Measurements from ENCODE around the gene CER1.

The CER1 gene

DNA sequence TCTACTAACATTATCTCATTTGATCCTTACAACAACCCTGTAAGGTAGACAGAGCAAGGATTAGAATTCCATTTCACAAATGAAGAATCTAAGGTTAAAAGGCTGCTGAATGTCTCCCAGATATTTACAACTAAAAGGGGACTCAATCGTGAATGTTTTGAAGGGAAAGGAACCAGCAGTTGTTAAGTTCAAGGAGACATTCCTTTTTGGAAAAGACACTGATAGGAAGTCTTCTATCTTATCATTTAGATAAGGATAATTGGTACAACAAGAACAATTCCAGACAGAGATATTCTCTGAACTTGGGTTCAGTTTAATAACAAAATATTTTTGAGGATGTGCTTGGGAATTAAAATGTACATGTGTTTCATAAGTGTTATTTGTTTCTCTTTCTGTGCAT lies 37.5 kb upstream of the CER1 start:
- no peak overlapping the region for H3K4me3 ChIP-seq (ENCODE audit: low read depth, low read length)
- DNase-seq (ENCODE audit: low read depth) = no peak
- TF ChIP-seq, protein P1, sequence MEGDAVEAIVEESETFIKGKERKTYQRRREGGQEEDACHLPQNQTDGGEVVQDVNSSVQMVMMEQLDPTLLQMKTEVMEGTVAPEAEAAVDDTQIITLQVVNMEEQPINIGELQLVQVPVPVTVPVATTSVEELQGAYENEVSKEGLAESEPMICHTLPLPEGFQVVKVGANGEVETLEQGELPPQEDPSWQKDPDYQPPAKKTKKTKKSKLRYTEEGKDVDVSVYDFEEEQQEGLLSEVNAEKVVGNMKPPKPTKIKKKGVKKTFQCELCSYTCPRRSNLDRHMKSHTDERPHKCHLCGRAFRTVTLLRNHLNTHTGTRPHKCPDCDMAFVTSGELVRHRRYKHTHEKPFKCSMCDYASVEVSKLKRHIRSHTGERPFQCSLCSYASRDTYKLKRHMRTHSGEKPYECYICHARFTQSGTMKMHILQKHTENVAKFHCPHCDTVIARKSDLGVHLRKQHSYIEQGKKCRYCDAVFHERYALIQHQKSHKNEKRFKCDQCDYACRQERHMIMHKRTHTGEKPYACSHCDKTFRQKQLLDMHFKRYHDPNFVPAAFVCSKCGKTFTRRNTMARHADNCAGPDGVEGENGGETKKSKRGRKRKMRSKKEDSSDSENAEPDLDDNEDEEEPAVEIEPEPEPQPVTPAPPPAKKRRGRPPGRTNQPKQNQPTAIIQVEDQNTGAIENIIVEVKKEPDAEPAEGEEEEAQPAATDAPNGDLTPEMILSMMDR (IDR thresholded peaks at IDR 0.05; ENCODE audit: insufficient read depth, low read depth, low read length, missing control alignments) = no peak

DNA sequence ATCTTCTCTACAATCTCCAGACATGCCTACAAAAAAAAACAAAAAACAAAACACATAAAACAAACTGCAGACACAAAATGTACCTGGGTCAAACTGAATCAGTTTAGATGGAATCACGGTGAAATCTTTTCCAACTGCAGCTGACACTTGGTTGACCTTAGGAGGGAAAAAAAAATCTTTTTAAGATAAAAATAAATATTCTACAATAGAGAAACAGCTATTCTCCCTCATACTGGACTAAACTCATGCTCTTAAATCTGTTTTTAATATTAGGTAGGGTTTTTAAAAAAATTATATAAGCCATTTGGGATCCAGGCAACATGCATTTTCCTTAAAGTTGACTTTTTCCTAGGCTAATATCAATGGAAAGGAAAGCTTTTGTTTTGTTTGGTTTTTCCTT lies 33.8 kb upstream of the CER1 start:
- H3K4me3 ChIP-seq (ENCODE audit: low read depth, low read length) = no peak overlapping the region
- DNase-seq (ENCODE audit: low read depth) = no peak
- TF ChIP-seq, protein P1 (IDR thresholded peaks at IDR 0.05; ENCODE audit: insufficient read depth, low read depth, low read length, missing control alignments) = no peak

DNA sequence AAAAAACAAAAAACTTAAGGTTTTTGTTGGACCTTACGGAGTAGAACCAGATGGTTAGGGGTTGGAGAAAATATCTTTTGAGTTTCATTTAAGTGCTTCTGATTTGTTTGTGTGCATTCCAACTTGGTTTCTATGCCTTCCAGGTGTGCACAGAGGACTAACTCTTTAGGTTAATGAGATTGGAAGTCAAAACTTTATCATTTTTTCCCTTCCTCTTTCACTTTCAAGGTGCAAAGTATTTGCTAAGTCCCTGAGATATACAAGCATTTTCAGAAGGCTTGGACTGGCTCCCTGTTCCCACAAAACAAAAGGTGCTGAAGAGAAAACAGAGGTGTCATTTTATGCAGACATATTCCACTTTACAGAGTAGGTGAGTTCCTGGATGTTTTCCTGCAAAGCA lies 30.3 kb upstream of the CER1 start:
- DNase-seq (ENCODE audit: low read depth) = no peak
- H3K4me3 ChIP-seq (ENCODE audit: low read depth, low read length) = no peak overlapping the region
- TF ChIP-seq, protein P1 (IDR thresholded peaks at IDR 0.05; ENCODE audit: insufficient read depth, low read depth, low read length, missing control alignments) = no peak

DNA sequence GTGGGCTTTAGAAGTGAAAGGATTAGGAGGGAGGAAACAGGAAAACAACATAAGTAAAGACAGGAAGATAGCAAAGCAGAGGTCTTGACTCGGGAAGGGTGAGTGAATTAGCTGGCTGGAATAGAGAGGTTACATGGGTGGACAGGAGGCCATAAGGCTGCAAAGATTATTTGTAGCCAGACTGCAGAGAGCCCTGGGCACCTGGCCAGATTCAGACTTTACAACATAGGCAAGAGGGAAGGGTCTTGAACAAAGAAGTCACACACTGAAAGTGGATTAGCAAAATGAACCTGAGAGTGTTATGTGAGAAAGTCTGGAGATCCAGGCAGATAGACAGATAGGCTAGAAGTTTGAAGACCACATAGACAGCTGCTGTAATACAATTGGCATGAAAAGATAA lies 29.7 kb upstream of the CER1 start:
- no peak overlapping the region for H3K4me3 ChIP-seq (ENCODE audit: low read depth, low read length)
- TF ChIP-seq, protein P1 (IDR thresholded peaks at IDR 0.05; ENCODE audit: insufficient read depth, low read depth, low read length, missing control alignments) = no peak
- DNase-seq (ENCODE audit: low read depth) = no peak

DNA sequence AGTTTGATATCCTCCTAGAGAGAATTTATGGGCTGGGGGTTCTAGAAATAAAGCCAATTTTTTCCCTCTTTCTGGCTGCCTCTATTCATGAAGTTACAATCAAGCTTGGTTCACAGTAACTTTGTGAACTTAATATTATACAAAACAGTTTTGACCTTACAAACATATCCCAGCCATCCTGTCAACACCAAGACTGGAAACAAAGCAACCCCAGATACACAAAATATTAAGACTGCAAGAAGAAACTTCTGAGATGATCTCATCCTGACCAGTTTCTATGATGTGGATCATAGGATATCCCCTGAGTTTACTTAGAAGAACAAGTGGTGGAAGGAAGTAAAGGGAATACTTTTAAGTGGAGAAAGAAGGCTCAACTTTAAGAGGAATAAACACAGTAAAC lies 28.3 kb upstream of the CER1 start:
- TF ChIP-seq, protein P1 (IDR thresholded peaks at IDR 0.05; ENCODE audit: insufficient read depth, low read depth, low read length, missing control alignments) = no peak
- no peak for DNase-seq (ENCODE audit: low read depth)
- H3K4me3 ChIP-seq (ENCODE audit: low read depth, low read length) = no peak overlapping the region

DNA sequence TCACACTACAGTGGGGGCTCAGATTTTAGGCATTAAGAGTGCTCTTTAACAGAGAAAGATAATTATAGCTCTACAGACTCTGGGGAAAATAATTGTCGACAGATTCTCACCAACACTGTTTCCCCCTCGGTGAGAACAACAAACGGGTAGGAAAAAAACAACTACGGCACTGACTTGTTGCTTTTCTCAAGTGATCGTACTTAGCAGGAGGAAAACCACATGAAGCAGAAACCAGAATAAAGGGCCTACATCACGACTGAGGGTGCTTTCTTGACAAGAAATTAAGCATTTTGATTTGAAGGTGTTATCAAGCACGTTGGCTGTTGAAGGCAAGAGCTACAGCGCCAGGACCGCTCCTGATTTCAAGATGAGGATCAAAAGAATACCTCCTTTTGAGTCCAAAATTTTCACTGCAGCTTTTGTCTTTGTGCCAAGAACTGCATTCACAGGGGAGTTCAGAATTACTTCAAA lies 27.2 kb upstream of the CER1 start:
- H3K4me3 ChIP-seq (ENCODE audit: low read depth, low read length) = no peak overlapping the region
- TF ChIP-seq, protein P1 (IDR thresholded peaks at IDR 0.05; ENCODE audit: insufficient read depth, low read depth, low read length, missing control alignments) = no peak
- DNase-seq (ENCODE audit: low read depth) = no peak

DNA sequence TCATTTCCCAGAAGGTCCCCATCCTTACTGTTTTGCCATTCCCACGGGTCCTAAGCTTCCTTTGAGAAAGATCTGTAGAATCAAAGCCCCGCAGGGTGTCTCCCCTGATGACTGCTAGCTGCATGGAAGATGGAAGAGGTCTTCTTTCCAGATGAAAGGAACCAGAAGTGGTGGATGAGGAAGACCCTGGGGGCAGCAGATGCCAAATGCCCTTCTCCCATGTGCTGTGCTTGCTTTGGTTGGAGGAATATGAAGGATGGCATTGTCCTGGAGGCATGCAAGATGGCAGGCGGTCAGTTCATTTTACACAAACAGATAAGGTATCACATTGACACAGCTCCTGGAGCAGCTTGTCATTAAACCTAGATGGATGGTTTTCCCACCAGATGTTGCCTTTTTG lies 25.8 kb upstream of the CER1 start:
- no peak for DNase-seq (ENCODE audit: low read depth)
- TF ChIP-seq, protein P1 (IDR thresholded peaks at IDR 0.05; ENCODE audit: insufficient read depth, low read depth, low read length, missing control alignments) = no peak
- H3K4me3 ChIP-seq (ENCODE audit: low read depth, low read length) = no peak overlapping the region
